HuH-7.5 (cell line): Measurements from ENCODE around the gene LSP1.
"Not testable (repeated sequence)": the region's sequence is repeated elsewhere in the genome, so short reads cannot be mapped to it uniquely, and the experiment has no call there.

Experiments
- DNase-seq: peaks from one replicate; pipeline ENCODE4 v3.0.0; 2011; ENCODE audit warnings: low spot score

The LSP1 gene

DNA sequence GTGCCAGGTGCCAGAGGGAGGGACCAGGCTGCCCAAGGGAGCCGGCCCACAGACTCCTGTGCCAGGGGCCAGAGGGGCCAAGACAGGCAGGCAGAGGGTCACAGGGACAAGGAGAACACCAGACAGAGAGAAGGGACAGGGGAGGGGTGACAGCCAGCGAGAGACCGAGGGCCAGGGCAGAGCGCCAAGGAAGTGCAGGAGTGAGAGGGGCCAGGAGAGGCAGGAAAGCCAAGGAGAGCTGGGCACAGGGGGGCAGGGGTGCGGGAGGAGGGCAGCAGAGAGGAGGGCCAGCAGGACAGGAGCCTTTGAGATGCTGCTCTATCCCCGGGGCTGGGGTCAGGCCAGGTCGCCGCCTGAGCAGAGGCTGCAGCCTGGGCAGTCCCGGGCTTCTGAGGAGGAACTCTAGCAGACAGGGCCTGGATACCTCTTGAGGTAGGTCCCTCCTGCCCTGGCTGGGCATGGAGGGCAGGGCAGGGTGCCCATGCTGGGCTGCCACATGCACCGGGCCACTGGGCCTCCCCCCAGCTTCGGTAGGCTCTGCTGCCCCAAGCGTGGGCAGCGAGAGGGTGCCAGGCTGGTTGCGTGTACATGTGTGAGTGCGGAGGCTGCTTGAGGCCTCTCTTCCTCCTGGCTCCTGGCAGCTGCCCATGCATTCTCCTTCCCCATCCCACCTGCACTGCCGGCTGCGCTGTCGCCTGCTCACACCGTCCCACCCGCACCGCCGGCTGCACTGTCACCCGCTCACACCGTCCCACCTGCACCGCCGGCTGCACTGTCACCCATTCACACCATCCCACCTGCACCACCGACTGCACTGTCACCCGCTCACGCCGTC is 12.2 kb downstream of the LSP1 start:
- no peak for DNase-seq

DNA sequence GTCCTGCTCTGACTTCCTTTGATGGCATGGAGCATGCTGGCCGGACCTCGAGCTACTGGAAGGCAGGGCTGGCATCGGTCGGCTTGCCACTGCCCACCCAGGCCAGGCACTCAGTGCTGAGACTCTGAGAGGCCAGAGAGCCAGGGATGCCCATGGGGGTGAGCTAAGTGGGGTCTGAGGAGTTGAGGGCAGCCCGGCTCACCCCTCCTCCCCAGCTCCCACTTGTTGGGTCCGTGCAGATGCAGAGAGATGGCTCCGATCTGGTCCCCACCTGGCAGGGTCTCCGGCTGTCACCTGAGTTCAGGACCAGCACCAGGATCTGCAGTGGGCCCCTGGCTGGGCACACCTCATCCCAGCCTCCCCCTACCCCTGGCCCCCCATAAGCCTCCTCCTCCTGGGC is 13.3 kb downstream of the LSP1 start:
- no peak for DNase-seq

DNA sequence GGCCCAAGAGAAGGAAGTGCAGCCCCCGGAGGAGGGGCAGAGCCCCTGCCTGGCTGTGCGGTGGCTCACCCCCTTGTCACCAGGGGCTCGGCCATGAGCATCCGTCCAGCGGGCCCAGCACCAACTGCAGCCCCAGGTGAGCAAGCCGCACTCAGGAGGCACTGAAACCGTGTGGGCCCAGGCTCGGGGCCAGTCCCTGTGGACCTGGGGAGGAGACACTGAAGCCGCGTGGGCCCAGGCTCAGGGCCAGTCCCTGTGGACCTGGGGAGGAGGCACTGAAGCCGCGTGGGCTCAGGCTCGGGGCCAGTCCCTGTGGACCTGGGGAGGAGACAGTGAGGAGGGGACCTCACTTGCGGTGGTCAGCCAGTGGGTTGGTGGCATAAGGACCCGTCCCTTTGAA is 13.9 kb downstream of the LSP1 start:
- no peak for DNase-seq

DNA sequence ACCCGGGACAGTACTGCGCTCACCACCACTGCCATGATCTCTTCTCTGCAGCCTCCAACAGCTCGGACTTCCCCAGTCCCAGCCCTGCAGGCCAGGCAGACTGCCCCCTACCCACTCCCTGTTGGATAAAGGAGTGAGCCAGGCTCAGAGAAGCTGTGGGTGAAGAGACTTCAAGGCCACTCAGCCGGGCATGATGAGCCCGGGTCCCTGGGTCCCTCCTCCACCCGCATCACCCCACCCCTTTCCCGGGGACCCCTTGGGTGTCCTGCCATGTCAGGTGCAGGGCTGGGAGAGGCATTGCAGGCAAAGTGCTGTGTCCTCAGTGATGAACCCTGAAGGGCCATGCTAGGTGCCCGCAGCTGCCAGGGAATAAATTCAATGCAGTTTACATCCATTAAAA is 14.5 kb downstream of the LSP1 start:
- no peak for DNase-seq

DNA sequence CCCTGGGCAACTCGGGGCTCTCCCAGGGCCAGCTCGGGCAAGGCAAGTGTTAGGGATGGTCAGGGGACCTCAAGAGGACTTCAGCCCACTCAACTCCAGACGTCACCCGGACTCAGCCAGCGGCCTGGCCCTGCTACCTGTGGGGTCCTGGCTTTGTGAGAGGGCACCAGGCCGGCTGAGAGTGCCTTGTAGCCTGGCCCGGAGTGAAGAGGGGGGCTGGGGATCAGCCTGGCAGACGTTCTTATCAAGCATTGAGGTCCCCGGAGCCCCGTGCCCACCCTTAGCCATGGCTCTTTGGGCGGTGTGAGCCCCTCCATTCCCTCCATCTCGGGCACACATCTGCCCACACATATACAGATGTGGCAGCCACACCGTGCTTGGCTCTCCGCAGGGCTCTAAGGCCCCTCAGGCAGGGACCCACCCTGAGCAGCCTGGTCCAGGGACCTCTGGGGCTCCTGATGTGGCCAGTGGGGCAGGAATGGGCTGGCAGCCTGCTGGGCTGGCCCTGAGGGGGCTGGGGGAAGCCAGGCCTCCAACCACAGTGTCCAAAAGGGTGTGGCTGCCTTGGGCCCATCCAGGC is 15.3 kb downstream of the LSP1 start:
- no peak for DNase-seq

DNA sequence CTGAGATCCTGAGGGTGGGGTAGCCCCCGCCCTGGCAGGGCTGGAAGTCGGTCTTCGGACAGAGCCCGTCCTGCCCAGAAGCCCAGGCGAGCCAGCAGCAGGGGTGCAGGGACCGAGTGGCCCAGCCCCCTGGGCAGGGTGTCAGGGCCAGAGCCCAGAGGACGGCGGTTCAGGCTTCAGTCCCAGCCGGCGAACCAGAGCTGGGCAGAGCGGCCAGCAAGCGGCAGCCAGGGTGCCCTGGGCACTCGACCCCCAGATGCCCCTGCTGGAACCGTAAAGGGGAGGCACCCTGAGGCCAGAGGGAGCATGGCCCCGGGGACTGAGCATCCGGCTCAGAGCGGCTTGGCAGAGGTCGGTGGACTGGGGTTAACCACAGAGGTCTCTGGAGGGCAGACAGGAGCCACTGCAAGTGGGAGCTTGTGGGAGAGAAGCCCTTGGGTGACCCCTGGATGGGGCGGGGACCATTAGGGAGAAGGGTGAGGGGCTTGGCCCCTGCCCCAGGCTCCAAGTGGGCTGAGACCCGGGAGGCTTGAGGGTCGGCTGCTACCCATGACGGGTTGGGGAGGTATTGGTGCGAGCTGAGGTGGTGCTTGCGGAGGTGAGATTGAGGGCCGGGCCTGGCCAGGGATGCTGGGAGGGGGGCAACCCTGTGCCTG is 15.9 kb downstream of the LSP1 start:
- DNase-seq: no peak

DNA sequence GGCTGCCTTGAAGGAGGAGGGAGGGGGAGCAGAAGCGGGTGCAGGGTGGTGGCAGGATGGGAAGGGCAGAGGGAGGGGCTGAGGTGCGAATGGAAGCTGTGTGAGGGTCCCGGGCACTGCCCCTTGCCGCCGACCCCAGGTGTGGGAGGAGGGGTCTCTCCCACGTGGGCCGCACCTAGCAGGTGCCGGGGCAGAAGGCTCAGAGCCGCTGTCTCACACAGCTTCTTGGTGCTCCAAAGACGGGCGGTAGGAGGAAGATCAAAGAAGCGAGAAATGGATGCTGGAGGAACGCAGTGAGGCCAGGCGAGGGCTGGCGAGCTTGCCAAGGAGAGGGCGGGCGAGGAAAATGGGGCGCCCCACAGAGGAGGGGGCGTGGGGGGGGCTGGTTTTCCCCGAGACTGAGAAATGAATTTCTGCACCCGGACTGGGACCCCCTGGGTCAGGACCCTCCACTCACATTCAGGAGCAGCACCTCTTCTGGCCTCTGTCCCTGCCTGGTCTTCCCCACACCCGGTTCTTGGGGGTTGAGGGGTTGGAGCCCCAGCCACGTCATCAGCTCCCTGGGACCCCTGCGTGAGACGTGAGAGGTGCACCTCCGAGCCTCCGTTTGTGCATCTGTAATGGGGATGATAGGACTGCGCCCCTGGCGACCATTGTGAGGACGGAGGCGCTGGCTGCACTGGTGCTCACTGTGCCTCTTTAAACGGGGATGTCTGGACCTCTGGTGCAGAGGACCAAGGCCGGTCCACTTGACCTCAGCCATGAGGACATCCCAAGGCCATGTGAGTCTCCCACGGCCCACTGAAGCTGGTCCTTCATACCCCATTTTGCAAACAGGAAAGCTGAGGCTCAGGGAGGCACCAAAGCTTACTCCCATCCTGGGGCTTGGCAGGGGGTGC is 16.8 kb downstream of the LSP1 start:
- peak; percentile 61 for DNase-seq

DNA sequence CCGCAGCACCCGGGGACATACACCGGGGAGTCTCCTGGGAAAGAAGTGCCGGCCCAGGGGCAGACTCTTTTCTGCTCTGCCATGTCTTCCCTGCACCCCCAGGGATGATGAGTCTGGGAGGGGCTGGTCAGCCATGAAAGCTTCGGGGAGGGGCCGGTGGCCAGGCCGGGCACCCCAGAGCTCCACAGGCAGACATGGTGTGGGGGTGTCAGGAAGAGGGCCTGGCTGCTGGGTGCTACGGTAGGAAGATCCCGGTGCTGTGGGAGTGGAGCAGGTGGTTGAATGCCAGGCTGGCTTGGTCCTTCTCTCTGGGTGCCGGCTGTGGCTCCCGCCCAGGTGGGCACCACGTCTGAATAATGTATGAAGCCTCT is 17.4 kb downstream of the LSP1 start:
- no peak for DNase-seq

DNA sequence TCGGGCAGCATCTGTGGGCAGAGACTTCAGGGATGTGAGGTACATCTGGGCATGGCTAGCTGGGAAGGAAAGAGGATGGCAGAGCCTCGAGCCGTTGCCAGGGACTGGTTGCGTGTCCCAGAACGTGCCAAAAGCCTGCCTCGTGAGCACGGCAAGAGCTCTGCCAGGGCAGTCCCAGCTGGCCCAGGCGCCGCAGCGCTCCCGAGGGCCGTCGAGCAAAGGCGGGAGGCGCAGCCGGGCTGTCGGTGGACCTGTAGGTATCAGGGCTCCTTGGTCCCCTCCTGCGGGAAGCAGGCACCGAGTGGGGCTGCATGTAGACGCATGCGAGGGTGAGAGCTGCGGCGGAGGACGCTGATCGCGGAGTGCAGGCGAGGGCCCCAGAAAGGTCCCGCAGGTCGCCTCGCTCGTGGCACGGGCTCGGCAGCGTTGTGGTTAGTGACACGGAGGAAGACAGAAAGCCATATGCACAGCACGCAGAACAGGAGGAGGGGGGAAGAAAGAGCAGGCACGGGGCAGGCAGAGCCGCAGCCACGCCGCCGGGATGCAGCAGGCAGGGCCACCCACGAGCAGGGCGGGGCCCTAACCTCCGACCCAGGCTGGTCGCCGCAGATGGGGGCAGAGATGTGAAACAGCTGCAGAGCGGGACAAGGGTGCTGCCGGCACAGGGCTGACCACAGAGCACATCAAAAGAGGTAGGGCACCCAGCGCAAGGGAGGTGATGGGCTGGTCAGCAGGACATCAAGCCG is 18.0 kb downstream of the LSP1 start:
- no peak for DNase-seq

DNA sequence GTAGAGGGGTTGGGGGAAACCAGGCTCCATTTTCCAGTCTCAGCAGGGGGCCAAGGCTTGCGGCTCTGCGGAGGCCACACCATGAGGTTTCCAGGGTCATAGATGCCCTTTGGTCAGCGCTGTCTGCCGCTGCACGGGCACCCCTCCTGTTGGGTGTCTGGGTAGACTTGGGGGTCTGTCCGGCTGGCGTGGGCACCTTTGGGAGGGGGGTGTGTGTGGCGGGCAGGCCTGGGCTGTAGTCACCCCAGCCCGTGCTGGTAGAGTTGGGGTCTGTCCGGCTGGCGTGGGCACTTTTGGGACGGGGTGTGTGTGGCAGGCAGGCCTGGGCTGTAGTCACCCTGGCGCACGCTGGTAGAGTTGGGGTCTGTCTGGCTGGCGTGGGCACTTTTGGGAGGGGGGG is 18.6 kb downstream of the LSP1 start:
- no peak for DNase-seq

DNA sequence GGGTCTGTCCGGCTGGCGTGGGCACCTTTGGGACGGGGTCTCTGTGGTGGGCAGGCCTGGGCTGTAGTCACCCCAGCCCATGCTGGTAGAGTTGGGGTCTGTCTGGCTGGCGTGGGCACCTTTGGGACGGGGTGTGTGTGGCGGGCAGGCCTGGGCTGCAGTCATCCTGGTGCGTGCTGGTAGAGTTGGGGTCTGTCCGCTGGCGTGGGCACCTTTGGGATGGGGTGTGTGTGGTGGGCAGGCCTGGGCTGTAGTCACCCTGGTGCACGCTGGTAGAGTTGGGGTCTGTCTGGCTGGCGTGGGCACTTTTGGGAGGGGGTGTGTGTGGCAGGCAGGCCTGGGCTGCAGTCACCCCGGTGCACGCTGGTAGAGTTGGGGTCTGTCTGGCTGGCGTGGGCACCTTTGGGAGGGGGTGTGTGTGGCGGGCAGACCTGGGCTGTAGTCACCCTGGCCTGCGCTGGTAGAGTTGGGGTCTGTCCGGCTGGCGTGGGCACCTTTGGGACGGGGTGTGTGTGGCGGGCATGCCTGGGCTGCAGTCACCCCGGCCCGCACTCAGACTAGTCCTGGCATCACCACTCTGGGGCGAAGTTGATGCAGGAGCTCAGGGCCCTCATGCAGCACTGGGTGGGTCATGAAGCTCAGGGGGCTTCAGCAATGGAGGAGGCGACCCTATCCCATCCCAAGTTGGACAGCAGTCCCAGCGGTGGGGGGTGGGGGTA is 19.5 kb downstream of the LSP1 start:
- no peak for DNase-seq

DNA sequence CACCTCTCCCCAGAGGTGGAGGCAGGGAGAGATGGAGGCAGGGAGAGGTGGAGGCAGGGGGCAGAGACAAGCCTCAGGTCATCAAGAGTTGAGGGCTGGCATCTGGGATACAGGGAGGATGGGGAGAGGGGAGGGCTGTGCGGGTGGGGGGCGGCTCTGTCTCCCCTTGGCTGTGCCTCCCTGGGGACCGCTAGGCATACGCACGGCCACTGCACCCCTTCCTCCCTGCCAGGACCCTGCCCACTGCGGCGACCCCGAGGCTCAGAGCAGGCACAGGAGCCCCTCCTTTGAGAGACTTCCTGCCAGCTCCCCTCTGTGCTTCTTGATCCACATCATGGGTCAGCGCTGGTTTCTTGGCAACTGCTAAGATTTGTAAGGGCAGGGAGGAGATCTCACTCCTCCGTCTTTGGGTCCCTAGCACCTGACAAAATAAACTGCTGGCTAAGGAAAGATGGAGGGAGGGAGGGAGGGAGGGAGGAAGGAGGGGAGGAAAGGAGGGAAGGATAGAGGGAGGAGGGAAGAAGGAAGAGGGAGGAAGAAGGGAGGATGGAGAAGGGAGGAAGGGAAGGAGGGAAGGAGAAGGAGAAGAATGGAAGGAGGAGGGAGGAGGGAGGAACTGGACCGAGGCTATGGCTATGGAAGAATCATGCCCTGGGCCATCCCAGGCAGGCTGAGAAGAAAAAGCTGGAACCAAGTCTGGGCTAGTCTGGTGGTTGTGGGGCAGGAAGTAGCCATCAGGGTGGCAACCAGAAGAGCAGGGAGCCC is 20.3 kb downstream of the LSP1 start:
- DNase-seq: no peak

DNA sequence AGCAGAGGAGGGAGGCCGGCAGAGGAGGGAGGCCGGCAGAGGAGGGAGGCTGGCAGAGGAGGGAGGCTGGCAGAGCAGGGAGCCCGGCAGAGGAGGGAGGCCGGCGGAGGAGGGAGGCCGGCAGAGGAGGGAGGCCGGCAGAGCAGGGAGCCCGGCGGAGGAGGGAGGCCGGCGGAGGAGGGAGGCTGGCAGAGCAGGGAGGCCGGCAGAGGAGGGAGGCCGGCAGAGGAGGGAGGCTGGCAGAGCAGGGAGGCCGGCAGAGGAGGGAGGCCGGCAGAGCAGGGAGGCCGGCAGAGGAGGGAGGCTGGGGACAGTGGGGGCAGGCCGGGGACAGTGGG is 20.9 kb downstream of the LSP1 start:
- DNase-seq: not testable (repeated sequence)

DNA sequence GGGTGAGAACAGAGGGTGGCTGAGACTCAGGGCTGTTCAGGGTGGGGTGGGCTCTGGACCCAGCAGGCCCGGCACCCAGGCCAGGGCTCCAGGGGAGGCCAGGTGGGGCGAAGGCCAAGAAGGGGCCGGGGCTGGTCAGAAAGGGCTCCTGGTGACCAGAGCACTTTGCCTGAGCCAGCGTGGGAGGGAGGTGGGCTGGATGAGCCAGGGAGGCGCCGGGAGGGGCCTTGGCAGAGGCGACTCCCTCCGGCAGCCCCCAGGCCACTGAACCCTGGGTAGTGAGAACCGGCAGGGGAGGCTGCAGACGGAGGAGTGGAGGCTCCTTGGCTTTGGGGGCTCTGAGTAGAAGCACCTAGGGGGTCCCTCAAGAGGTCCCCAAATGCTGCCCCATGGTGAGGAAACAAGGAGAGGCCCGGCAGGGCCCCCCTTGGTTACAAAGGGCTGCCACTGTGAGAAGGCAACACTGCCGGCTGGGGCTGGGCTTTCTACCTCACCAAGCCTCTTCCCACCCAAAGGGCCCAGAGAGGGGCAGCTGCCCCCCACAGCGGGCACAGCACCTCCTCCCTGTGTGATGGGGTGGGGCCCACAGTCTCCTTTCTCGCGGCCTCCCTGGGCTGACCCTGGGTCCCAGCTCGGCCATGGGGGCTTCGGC is 21.7 kb downstream of the LSP1 start:
- not testable (repeated sequence) for DNase-seq

DNA sequence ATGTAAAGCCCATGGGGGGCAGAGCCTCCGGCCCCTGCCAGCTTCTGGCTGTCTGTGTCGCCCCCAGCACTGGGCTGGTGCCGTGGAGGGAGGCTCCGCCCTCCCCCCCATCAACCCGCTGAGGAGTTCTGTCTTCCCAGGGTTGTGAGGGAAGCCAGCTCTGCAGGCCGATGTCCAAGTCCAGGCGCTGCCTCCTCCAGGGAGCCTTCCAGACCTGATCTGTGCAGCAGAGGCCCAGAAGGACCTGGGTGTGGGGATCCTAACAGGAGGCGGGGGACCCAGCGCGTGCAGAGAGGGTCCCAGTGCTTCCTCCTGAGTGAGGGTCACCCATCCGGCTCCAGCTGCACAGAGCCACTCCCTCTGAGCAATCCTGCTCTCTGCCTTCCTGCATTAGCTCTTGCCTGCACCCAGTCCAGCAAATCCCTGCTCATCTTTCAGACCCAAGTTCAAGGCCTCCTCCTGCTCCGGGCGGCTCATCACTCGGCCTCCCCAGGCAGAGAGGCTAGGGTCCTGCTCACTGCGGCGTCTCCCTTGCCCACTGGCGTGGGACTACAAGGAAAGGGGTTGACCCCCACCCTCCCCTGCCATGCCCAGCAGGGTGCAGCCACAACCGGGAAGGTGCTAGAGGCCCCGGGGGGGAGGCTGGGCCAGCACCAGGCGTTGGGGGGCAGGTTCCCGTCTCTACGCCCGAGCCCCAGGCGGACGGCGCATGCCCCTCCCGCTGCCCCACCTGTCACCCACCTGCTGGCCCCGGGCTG is 22.4 kb downstream of the LSP1 start:
- DNase-seq: no peak

DNA sequence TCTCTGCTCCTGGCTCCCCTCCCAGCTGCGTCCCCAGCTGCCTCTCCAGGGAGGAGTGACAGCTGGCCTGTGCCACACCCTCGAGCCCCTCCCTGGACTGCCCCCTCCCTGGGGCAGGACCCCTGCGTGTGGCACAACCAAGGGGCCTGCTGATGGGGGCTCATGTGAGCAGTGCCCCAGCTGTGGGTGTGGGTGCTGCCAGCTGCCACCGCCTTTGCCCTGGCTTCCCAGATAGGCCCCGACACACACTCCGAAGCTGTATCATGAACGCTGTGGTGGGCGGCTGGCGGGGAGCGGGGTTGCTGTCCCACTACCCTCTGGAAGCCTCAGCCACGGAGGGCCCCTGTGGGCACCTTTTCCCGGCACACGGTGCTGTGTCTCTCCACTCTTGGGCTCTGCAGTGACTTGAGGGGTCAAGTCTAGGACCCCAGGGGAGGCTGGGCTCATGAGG is 23.0 kb downstream of the LSP1 start:
- DNase-seq: not testable (repeated sequence)

DNA sequence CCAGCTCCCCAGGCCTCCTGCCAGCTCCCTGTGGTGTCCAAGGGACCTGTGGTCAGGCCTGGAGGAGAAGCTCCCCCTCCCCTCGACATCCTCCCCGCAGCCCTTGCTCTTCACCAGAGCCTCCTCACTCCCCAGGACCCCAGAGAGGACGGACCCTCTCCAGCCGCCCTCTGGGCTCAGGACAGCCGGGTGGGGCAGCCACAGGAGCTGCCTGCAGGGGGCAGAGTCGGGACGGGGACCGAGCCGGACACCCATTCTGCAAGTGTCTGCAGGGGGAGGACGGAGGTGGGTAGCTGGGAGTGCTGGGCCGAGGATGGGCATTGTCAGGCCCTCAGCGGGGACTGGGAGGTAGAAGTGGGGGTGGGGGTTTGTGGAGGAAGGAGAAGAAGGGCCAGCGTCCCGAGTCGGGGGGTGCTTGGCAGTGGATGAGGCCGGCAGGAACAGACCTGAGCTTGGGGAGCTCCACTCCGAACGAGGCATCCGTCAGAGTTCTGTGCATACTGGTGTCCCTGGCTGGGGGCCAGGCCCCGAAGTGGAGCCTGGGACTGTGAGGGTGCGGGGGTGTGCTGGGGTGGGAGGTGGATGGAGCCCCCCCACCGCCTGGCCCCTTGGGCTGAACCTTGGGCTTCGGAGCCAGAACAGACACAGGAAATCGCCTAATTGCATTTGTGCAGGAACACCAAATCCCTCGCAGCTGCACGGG is 23.6 kb downstream of the LSP1 start:
- DNase-seq: peak; percentile 93
